ENCODE results near the gene ALCAM.

- TF ChIP-seq CTCF (IDR thresholded peaks at IDR 0.05; ENCODE audit: insufficient read depth, low read length): no peak
- TF ChIP-seq POLR2AphosphoS5 (IDR thresholded peaks at IDR 0.05; ENCODE audit: low read depth): no peak
- TF ChIP-seq REST (IDR thresholded peaks at IDR 0.05; ENCODE audit: insufficient replicate concordance, low read depth): no peak
These were observed 41.8 kb upstream of the ALCAM start for GRCh38 chr3:105324951-105325350.
